Mammary epithelial cell (primary cell): Measurements from ENCODE around the gene HPCA.

Experiments used
- CTCF ChIP-seq, 2 donors: IDR thresholded peaks in 1 of 2; conservative IDR thresholded peaks in 1 of 2; 2 replicates each; pipeline ENCODE4 v1.5.1; 2011 to 2012; ENCODE audit warnings: inconsistent platforms in 2 of 2, low read length in 2 of 2, mild to moderate bottlenecking in 2 of 2, control low read depth in 1 of 2, low read depth in 1 of 2; ENCODE audit not compliant: insufficient read depth in 1 of 2; ENCODE audit errors: extremely low read depth in 1 of 2
- EZH2 ChIP-seq: IDR thresholded peaks from 2 replicates; pipeline ENCODE4 v1.6.1; 2012; ENCODE audit warnings: low read length, inconsistent platforms, borderline replicate concordance

DNA sequence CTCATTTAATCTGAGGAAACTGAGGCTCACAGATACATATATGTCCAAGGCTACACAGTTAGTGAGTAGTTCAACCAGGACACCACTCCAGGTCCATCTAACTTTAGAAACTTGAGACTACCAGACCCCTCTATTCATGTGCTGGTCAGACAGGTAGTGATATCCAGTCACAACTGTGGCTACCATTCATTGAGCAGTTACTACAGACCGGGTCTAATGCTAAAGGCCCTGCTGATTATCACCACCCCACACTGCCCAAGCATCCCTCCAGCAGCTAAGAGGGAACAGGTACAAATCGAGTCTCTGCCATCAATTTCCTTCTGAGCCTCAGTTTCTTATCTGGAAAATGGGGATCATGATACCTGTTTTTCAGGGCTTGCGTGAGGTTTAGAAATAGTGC is 5.3 kb downstream of the HPCA start:
- TF ChIP-seq CTCF (conservative IDR thresholded peaks at IDR 0.05 in 1 of 2, IDR thresholded peaks at IDR 0.05 in 1 of 2; ENCODE audit: extremely low read depth in 1 of 2, insufficient read depth in 1 of 2, low read depth in 1 of 2, low read length in 2 of 2) (no peak), EZH2 (no peak)
